Measurements from ENCODE around the gene KLHL29. TPM values are rescaled to one million over a fixed set of nuclear protein-coding genes. Genes with fewer than 3 reads are reported as not detected.

KLHL29 gene
- total RNA-seq, 1 experiment from 2014 or later: 2.4 TPM

- Mint-ChIP-seq H3K36me3 (ENCODE audit: insufficient read depth in 1 of 3, low read depth in 3 of 3) (no peaks in the 10 kb centered on the region), H3K27ac (peak overlapping the region in 1 of 3 experiments; percentile 95; a peak in 1 of 7 replicates), H3K27me3 (ENCODE audit: low read depth) (no peaks in the 10 kb centered on the region; the same call in none of the 2 replicates), H3K9me3 (0 out of 5 replicates have a peak, but pooled peaks cover 0 to under 1% of the 10 kb centered on the region in 2 experiments), H3K4me3 (no peak overlapping the region), H3K4me1 (peaks cover 32 to 39% of the 10 kb centered on the region in 2 experiments)
- Histone ChIP-seq H2BK20ac (ENCODE audit: low read depth, low read length, poor library complexity, severe bottlenecking) (no peak overlapping the region), H2BK5ac (ENCODE audit: insufficient read length, low read length) (no peak overlapping the region), H4K20me1 (ENCODE audit: control insufficient read depth, insufficient read depth, insufficient read length) (no peaks in the 10 kb centered on the region), H3K4ac (ENCODE audit: low read depth, low read length) (no peak overlapping the region), H4K5ac (ENCODE audit: insufficient read length, low read depth, low read length) (no peak overlapping the region), H3K56ac (ENCODE audit: insufficient read length, low read depth, low read length) (no peak overlapping the region), H3K23ac (ENCODE audit: insufficient read length, low read depth, low read length) (no peak overlapping the region), H3K79me2 (ENCODE audit: insufficient read depth, low read length) (no peaks in the 10 kb centered on the region), H3K27ac (ENCODE audit: insufficient read length, low read depth, low read length) (no peak overlapping the region), H2BK15ac (ENCODE audit: low read depth, low read length) (no peak overlapping the region), H3K18ac (ENCODE audit: insufficient read length, low read depth, low read length) (no peak overlapping the region), H3K9ac (ENCODE audit: extremely low read depth, insufficient read length, low read length) (no peak overlapping the region), H3K23me2 (ENCODE audit: insufficient read length, low read depth, low read length, poor library complexity, severe bottlenecking) (no peaks in the 10 kb centered on the region), H2BK12ac (ENCODE audit: insufficient read length, low read depth, low read length) (no peak overlapping the region), H2BK120ac (ENCODE audit: low read depth, low read length, poor library complexity, severe bottlenecking) (no peak overlapping the region), H2AK5ac (ENCODE audit: insufficient read length, low read length) (no peak overlapping the region), H3T11ph (ENCODE audit: low read length) (no peak overlapping the region), H3K4me2 (ENCODE audit: insufficient read depth, insufficient read length, low read length) (no peak overlapping the region), H3K9me3 (ENCODE audit: control insufficient read depth, low read depth, low read length) (no peaks in the 10 kb centered on the region), H4K91ac (ENCODE audit: insufficient read length, low read depth, low read length) (no peak overlapping the region), H3K27me3 (ENCODE audit: insufficient read depth, low read length) (no peaks in the 10 kb centered on the region), H3K79me1 (ENCODE audit: insufficient read depth, low read depth, low read length, poor library complexity, severe bottlenecking) (no peaks in the 10 kb centered on the region), H3K4me1 (ENCODE audit: insufficient read depth, low read length) (no peaks in the 10 kb centered on the region; the same call in 1 of the 2 replicates), H3K14ac (ENCODE audit: insufficient read depth, low read length) (no peak overlapping the region; the same call in 1 of the 2 replicates), H4K8ac (replicated peaks; ENCODE audit: insufficient read length, low read depth, low read length) (no peak overlapping the region), H2AFZ (ENCODE audit: low read length) (no peak overlapping the region)
- no CpG with 5 or more reads among the region's 10 CpGs for WGBS (ENCODE audit: extremely low coverage, insufficient read length, low lambda C conversion rate)
- DNase-seq: no peak
- TF ChIP-seq CTCF (conservative IDR thresholded peaks at IDR 0.05): no peak
Observed at GRCh38 chr2:23618265-23618664, 233.3 kb downstream of the KLHL29 start.
